GM12878 (cell line): ENCODE results near the gene LAMA2. TPM values are rescaled to one million over a fixed set of nuclear protein-coding genes. Genes with fewer than 3 reads are reported as not detected.

Experiments
- ATAC-seq: fragments of 200-7000 bp; cut with Tn5 transposase; 3 replicates; pipeline ENCODE4 v1.9.1; 2020; ENCODE audit warnings: mild to moderate bottlenecking, moderate library complexity
- BruUV-seq: library from RNA; stranded (reverse); fragments of 400-500 nt; replicated peaks from 2 replicates; lab custom pipeline; 2021; lab: Mats Ljungman, UMichigan
- CTCF ChIA-PET: fragments of 300-600 bp; sonication (Branson Sonifier 250); formaldehyde crosslinking; extraction: SDS; loops from one replicate; lab custom pipeline; 2021; ENCODE audit warnings: inconsistent platforms; lab: Yijun Ruan, JAX
- POLR2A ChIA-PET: fragments of 350-600 bp; formaldehyde crosslinking; extraction: SDS; loops from one replicate; lab custom pipeline; 2021; ENCODE audit warnings: inconsistent platforms; lab: Charles Lee
- RAD21 ChIA-PET: fragments of 300-600 bp; sonication (Branson Sonifier 250); formaldehyde crosslinking; loops from one replicate; lab custom pipeline; 2023; ENCODE audit warnings: antibody characterized with exemption; ENCODE audit not compliant: unreplicated experiment; lab: Charles Lee
- SMC1A ChIA-PET: fragments of 300-600 bp; sonication (Branson Sonifier 250); formaldehyde crosslinking; loops from one replicate; lab custom pipeline; 2023; ENCODE audit not compliant: unreplicated experiment, uncharacterized antibody; lab: Charles Lee
- DNase-seq: peaks from one replicate; pipeline ENCODE4 v3.0.0-alpha.2; 2011; ENCODE audit warnings: low read depth, low spot score
- FAIRE-seq: peaks from 3 replicates; lab custom pipeline; 2011; peaks lifted over from hg19 to GRCh38; lab: Jason Lieb, UNC
- H2AFZ ChIP-seq: 2 replicates; pipeline ENCODE4 v1.6.0; 2011; ENCODE audit warnings: low read depth, low read length, control low read depth; ENCODE audit not compliant: control insufficient read depth
- H3K27ac ChIP-seq: 2 replicates; pipeline ENCODE4 v1.5.1; 2011; ENCODE audit warnings: control low read depth; ENCODE audit not compliant: control insufficient read depth, insufficient read depth
- H3K27me3 ChIP-seq, 2 experiments: replicated peaks in 1 of 2; 2 replicates each; pipeline versions ENCODE4 v1.6.0 to v1.6.1; 2011; ENCODE audit warnings: low read length in 1 of 2; ENCODE audit not compliant: control insufficient read depth in 2 of 2, insufficient read depth in 2 of 2
- H3K36me3 ChIP-seq, 2 experiments: 2 replicates each; pipeline ENCODE4 v1.5.1; 2011; ENCODE audit warnings: low read length in 1 of 2; ENCODE audit not compliant: control insufficient read depth in 2 of 2, insufficient read depth in 2 of 2
- H3K4me1 ChIP-seq: 2 replicates; pipeline ENCODE4 v1.6.1; 2011; ENCODE audit warnings: mild to moderate bottlenecking, low read length, moderate library complexity, mixed read lengths; ENCODE audit not compliant: control insufficient read depth, insufficient read depth
- H3K4me2 ChIP-seq: 2 replicates; pipeline ENCODE4 v1.6.0; 2011; ENCODE audit warnings: control low read depth; ENCODE audit not compliant: control insufficient read depth, insufficient read depth
- H3K4me3 ChIP-seq: fragments of 200-600 bp; sonication (generic); 2 replicates; pipeline ENCODE4 v1.5.1; 2016
- H3K79me2 ChIP-seq: 2 replicates; pipeline ENCODE4 v1.6.0; 2011; ENCODE audit warnings: low read length; ENCODE audit not compliant: control insufficient read depth, insufficient read depth
- H3K9ac ChIP-seq: 2 replicates; pipeline ENCODE4 v1.8.0; 2011; ENCODE audit warnings: low read length, control low read depth, mixed read lengths; ENCODE audit not compliant: control insufficient read depth, insufficient read depth
- H3K9me3 ChIP-seq: replicated peaks from 3 replicates; pipeline ENCODE4 v1.5.1; 2011; ENCODE audit warnings: mild to moderate bottlenecking, low read length; ENCODE audit not compliant: control insufficient read depth, insufficient read depth
- H4K20me1 ChIP-seq: 2 replicates; pipeline ENCODE4 v1.6.0; 2011; ENCODE audit not compliant: control insufficient read depth, insufficient read depth
- BHLHE40 ChIP-seq, 2 experiments: fragments of 450-650 bp in 1 of 2; IDR thresholded peaks; 2 replicates each; pipeline ENCODE4 v1.6.1; 2011 to 2017; ENCODE audit warnings: low read depth in 2 of 2, borderline replicate concordance in 1 of 2, improper control_type of control experiment in 1 of 2, low read length in 1 of 2, mild to moderate bottlenecking in 1 of 2
- CHD4 ChIP-seq: fragments of 200-600 bp; sonication (generic); IDR thresholded peaks from 2 replicates; pipeline ENCODE4 v1.6.1; 2016; ENCODE audit warnings: mild to moderate bottlenecking
- EED ChIP-seq: sonication (generic); IDR thresholded peaks from 2 replicates; pipeline ENCODE4 v1.6.1; 2016; ENCODE audit warnings: antibody characterized with exemption, low read depth
- EZH2 ChIP-seq: IDR thresholded peaks from 2 replicates; pipeline ENCODE4 v1.6.1; 2012; ENCODE audit warnings: low read depth, mild to moderate bottlenecking, control low read depth, inconsistent platforms, low read length, borderline replicate concordance; ENCODE audit not compliant: control insufficient read depth
- FOS ChIP-seq: IDR thresholded peaks from 3 replicates; pipeline ENCODE4 v1.6.1; 2011; ENCODE audit warnings: borderline replicate concordance; ENCODE audit not compliant: insufficient read length; ENCODE audit errors: extremely low read depth
- HDAC2 ChIP-seq: fragments of 200-600 bp; sonication (generic); IDR thresholded peaks from 2 replicates; pipeline ENCODE4 v1.6.1; 2017
- LARP7 ChIP-seq: fragments of 450-650 bp; IDR thresholded peaks from 2 replicates; pipeline ENCODE4 v1.6.1; 2017; ENCODE audit warnings: mild to moderate bottlenecking
- NFXL1 ChIP-seq: fragments of 450-650 bp; IDR thresholded peaks from 2 replicates; pipeline ENCODE4 v1.6.1; 2017; ENCODE audit warnings: antibody characterized with exemption, mild to moderate bottlenecking, borderline replicate concordance
- PAX5 ChIP-seq: IDR thresholded peaks from 2 replicates; pipeline ENCODE4 v1.6.1; 2011; ENCODE audit warnings: low read depth, low read length, borderline replicate concordance
- PAX8 ChIP-seq: fragments of 450-650 bp; IDR thresholded peaks from 2 replicates; pipeline ENCODE4 v1.6.1; 2017; ENCODE audit warnings: mild to moderate bottlenecking, moderate library complexity
- TCF3 ChIP-seq: IDR thresholded peaks from 2 replicates; pipeline ENCODE4 v1.6.1; 2012; ENCODE audit warnings: low read depth, mild to moderate bottlenecking, low read length, borderline replicate concordance; ENCODE audit not compliant: insufficient read depth
- YBX1 ChIP-seq: fragments of 450-650 bp; IDR thresholded peaks from 2 replicates; pipeline ENCODE4 v1.6.1; 2016; ENCODE audit warnings: antibody characterized with exemption
- ZNF217 ChIP-seq: fragments of 450-650 bp; IDR thresholded peaks from 2 replicates; pipeline ENCODE4 v1.6.1; 2017; ENCODE audit warnings: antibody characterized with exemption, mild to moderate bottlenecking
- WGBS: methylation state at CpG from one replicate; pipeline ENCODE4 v1.1.6; 2016; ENCODE audit warnings: low lambda C conversion rate; ENCODE audit not compliant: insufficient replicate concordance, insufficient coverage; ENCODE audit errors: missing lambda C conversion rate; 5-methylcytosine and 5-hydroxymethylcytosine counted together
- in situ Hi-C: fragments of 300-500 bp; cut with MboI; formaldehyde crosslinking; loops from 9 replicates; pipeline ENCODE4 v1.14.3; 2018; ENCODE audit warnings: mixed read lengths
- intact Hi-C: fragments of 100-400 bp; cut with micrococcal nuclease; formaldehyde crosslinking; loops from one replicate; pipeline ENCODE4 v1.14.2; 2022; ENCODE audit not compliant: unreplicated experiment
- polyA plus RNA-seq, 11 experiments: library from polyadenylated mRNA; depleted of rRNA in 4 of 11; unstranded in 6 of 11; stranded (reverse) in 5 of 11; fragments of >200 nt; fragmentation: Nextera tagmentation in 4 of 11; fragmentation: Illumina TruSeq in 1 of 11; extraction: Ambion mirVana in 4 of 11; extraction: Trizol in 1 of 11; gene quantifications; 1 replicate in 1 of 11; 2 replicates in 10 of 11; pipeline versions ENCODE4 v1.2.1 to v1.2.3, GENCODE V29; 2011 to 2016; ENCODE audit warnings: inconsistent platforms in 2 of 11, missing spikeins in 2 of 11, low read depth in 1 of 11
- total RNA-seq, 4 experiments: library from RNA; depleted of rRNA in 3 of 4; stranded (reverse); fragments of >200 nt in 3 of 4; fragmentation: Illumina TruSeq in 1 of 4; extraction: Trizol in 1 of 4; gene quantifications; 2 replicates each; pipeline versions ENCODE4 v1.2.1 to v1.2.3, GENCODE V29; 2013 to 2021
- TF ChIP-seq, protein P1 (sequence below): IDR thresholded peaks from 2 replicates; pipeline ENCODE4 v1.6.1; 2012; ENCODE audit warnings: mild to moderate bottlenecking, low read depth, low read length
- TF ChIP-seq, protein P2 (sequence below): IDR thresholded peaks from 2 replicates; pipeline ENCODE4 v1.6.1; 2011; ENCODE audit warnings: low read depth, mild to moderate bottlenecking, low read length, moderate library complexity, borderline replicate concordance; ENCODE audit errors: extremely low read depth
- TF ChIP-seq, protein P3 (sequence below): IDR thresholded peaks from 2 replicates; pipeline ENCODE4 v1.6.1; 2011; ENCODE audit warnings: low read depth, low read length, improper control_type of control experiment, borderline replicate concordance
- TF ChIP-seq, protein P4 (sequence below): IDR thresholded peaks from 2 replicates; pipeline ENCODE4 v1.6.1; 2012; ENCODE audit warnings: low read depth, low read length, improper control_type of control experiment
- TF ChIP-seq, protein P5 (sequence below): fragments of 450-650 bp; conservative IDR thresholded peaks from 2 replicates; pipeline ENCODE4 v1.6.1; 2017; ENCODE audit warnings: mild to moderate bottlenecking, moderate library complexity

The LAMA2 gene
- total and polyA plus RNA-seq, 10 of the 15 experiments (the other 5 are each of a cell fraction or from before 2014, with no cell fraction given) = 0.04 to 2.0 (median 0.37) TPM; not detected in 1

DNA sequence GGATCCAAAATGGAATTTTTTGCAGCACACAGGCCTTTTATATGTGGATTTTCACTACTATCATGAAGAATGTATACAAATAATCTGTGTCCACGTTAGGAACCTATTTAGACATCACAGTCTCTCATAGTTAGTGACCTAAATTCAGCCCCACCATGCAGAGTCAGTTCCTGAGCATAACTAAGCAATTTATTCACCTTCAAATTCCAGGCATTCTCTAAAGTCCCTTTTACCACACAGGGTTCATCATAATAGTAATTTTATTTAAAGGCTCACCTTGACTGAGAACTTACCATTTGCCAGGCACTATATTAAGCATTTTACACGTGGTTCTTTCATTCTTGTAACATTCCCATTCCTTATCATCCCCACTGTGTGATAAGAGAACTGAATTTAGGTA, 473.2 kb downstream of the LAMA2 start:
- H3K4me1 ChIP-seq = no peaks in the 10 kb centered on the region
- ChIA-PET CTCF (interaction anchor here (1.2 kb wide), 1 partner anchor 14 kb away, joined by 5 read pairs; no protein-coding TSS in a partner anchor), SMC1A (no interaction called here), POLR2A (no interaction called here), RAD21 (interaction anchor here (1.2 kb wide), 1 partner anchor 14 kb away, joined by 3 read pairs; no protein-coding TSS in a partner anchor)
- ATAC-seq (no peak), DNase-seq (no peak), FAIRE-seq (no peak)
- in situ Hi-C loops = no loop called here
- H2AFZ ChIP-seq = no peak overlapping the region
- no peaks in the 10 kb centered on the region for H3K79me2 ChIP-seq
- H3K27ac ChIP-seq = no peak overlapping the region
- no TSS peak for BruUV-seq
- no peaks in the 10 kb centered on the region for H3K27me3 ChIP-seq
- no peak overlapping the region for H3K9ac ChIP-seq
- H4K20me1 ChIP-seq = no peaks in the 10 kb centered on the region
- H3K36me3 ChIP-seq = no peaks in the 10 kb centered on the region
- WGBS = 0% methylated on average over 2 of the region's 2 CpGs
- intact Hi-C loops = no loop called here
- no peaks in the 10 kb centered on the region for H3K9me3 ChIP-seq
- no peak overlapping the region for H3K4me2 ChIP-seq
- H3K4me3 ChIP-seq = no peak overlapping the region
- TF ChIP-seq BHLHE40 (IDR thresholded peaks at IDR 0.05; ENCODE audit: borderline replicate concordance in 1 of 2, low read depth in 2 of 2, low read length in 1 of 2) (no peak), EED (no peak), YBX1 (no peak), PAX5 (no peak), TCF3 (no peak), NFXL1 (no peak), EZH2 (no peak), HDAC2 (no peak), PAX8 (no peak), FOS (no peak), LARP7 (no peak), CHD4 (no peak), ZNF217 (no peak)
- TF ChIP-seq, protein P1, sequence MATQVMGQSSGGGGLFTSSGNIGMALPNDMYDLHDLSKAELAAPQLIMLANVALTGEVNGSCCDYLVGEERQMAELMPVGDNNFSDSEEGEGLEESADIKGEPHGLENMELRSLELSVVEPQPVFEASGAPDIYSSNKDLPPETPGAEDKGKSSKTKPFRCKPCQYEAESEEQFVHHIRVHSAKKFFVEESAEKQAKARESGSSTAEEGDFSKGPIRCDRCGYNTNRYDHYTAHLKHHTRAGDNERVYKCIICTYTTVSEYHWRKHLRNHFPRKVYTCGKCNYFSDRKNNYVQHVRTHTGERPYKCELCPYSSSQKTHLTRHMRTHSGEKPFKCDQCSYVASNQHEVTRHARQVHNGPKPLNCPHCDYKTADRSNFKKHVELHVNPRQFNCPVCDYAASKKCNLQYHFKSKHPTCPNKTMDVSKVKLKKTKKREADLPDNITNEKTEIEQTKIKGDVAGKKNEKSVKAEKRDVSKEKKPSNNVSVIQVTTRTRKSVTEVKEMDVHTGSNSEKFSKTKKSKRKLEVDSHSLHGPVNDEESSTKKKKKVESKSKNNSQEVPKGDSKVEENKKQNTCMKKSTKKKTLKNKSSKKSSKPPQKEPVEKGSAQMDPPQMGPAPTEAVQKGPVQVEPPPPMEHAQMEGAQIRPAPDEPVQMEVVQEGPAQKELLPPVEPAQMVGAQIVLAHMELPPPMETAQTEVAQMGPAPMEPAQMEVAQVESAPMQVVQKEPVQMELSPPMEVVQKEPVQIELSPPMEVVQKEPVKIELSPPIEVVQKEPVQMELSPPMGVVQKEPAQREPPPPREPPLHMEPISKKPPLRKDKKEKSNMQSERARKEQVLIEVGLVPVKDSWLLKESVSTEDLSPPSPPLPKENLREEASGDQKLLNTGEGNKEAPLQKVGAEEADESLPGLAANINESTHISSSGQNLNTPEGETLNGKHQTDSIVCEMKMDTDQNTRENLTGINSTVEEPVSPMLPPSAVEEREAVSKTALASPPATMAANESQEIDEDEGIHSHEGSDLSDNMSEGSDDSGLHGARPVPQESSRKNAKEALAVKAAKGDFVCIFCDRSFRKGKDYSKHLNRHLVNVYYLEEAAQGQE = no peak
- TF ChIP-seq, protein P2, sequence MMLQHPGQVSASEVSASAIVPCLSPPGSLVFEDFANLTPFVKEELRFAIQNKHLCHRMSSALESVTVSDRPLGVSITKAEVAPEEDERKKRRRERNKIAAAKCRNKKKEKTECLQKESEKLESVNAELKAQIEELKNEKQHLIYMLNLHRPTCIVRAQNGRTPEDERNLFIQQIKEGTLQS = no peak
- TF ChIP-seq, protein P3, sequence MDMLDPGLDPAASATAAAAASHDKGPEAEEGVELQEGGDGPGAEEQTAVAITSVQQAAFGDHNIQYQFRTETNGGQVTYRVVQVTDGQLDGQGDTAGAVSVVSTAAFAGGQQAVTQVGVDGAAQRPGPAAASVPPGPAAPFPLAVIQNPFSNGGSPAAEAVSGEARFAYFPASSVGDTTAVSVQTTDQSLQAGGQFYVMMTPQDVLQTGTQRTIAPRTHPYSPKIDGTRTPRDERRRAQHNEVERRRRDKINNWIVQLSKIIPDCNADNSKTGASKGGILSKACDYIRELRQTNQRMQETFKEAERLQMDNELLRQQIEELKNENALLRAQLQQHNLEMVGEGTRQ = no peak
- TF ChIP-seq, protein P4, sequence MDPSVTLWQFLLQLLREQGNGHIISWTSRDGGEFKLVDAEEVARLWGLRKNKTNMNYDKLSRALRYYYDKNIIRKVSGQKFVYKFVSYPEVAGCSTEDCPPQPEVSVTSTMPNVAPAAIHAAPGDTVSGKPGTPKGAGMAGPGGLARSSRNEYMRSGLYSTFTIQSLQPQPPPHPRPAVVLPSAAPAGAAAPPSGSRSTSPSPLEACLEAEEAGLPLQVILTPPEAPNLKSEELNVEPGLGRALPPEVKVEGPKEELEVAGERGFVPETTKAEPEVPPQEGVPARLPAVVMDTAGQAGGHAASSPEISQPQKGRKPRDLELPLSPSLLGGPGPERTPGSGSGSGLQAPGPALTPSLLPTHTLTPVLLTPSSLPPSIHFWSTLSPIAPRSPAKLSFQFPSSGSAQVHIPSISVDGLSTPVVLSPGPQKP = no peak
- TF ChIP-seq, protein P5, sequence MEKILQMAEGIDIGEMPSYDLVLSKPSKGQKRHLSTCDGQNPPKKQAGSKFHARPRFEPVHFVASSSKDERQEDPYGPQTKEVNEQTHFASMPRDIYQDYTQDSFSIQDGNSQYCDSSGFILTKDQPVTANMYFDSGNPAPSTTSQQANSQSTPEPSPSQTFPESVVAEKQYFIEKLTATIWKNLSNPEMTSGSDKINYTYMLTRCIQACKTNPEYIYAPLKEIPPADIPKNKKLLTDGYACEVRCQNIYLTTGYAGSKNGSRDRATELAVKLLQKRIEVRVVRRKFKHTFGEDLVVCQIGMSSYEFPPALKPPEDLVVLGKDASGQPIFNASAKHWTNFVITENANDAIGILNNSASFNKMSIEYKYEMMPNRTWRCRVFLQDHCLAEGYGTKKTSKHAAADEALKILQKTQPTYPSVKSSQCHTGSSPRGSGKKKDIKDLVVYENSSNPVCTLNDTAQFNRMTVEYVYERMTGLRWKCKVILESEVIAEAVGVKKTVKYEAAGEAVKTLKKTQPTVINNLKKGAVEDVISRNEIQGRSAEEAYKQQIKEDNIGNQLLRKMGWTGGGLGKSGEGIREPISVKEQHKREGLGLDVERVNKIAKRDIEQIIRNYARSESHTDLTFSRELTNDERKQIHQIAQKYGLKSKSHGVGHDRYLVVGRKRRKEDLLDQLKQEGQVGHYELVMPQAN = no peak
